ENCODE results near the gene RHBDL3. TPM values are rescaled to one million over a fixed set of nuclear protein-coding genes. Genes with fewer than 3 reads are reported as not detected.

Gene RHBDL3
- polyA plus RNA-seq, result 0.25 and 0.50 TPM in 2 replicates
- 0.69 and 0.97 TPM in 2 replicates for polyA minus RNA-seq

- Histone ChIP-seq H3K4me3 (ENCODE audit: low read length) (peak within 1 kb of the TSS; percentile 83), H3K9ac (ENCODE audit: low read length) (peak within 1 kb of the TSS; percentile 52), H3K79me2 (replicated peaks; ENCODE audit: insufficient read depth, low read length) (no peaks in the 10 kb centered on the region), H3K9me2 (ENCODE audit: insufficient read depth, low read length) (no peaks in the 10 kb centered on the region), H4K20me1 (ENCODE audit: insufficient read depth) (no peaks in the 10 kb centered on the region), H3K27ac (ENCODE audit: low read length) (no peak within 1 kb of the TSS), H3K9me3 (ENCODE audit: low read length) (no peaks in the 10 kb centered on the region), H2AFZ (ENCODE audit: low read depth, low read length) (no peak within 1 kb of the TSS), H3K36me3 (ENCODE audit: insufficient read depth, low read length) (no peaks in the 10 kb centered on the region), H3K4me2 (ENCODE audit: low read length) (peak within 1 kb of the TSS; percentile 30), H3F3A (ENCODE audit: insufficient read depth, low read length, poor library complexity, severe bottlenecking) (no peaks in the 10 kb centered on the region), H3K27me3 (ENCODE audit: insufficient read depth, low read depth, low read length) (peaks cover 30% of the 10 kb centered on the region)
- TF ChIP-seq MXI1 (conservative IDR thresholded peaks at IDR 0.05; ENCODE audit: poor library complexity, severe bottlenecking) (no peak), EZH2 (IDR thresholded peaks at IDR 0.05; ENCODE audit: borderline replicate concordance, insufficient read depth, low read length, poor library complexity, severe bottlenecking) (no peak), TAF1 (IDR thresholded peaks at IDR 0.05; ENCODE audit: low read depth) (no peak), EP300 (conservative IDR thresholded peaks at IDR 0.05; ENCODE audit: poor library complexity, severe bottlenecking) (no peak), SMC3 (conservative IDR thresholded peaks at IDR 0.05; ENCODE audit: poor library complexity) (no peak)
Measured at GRCh38 chr17:32265192-32265923, at the start of gene RHBDL3. Gene RHBDL3 (plus strand): TSS chr17:32265832. CDS start chr17:32266190, 358 bp downstream.

GRCh38 chr17:32222621-32223020 is 43.0 kb upstream of the RHBDL3 start:
- Histone ChIP-seq H3K79me2 (replicated peaks; ENCODE audit: insufficient read depth, low read length) (no peaks in the 10 kb centered on the region), H3K27me3 (ENCODE audit: insufficient read depth, low read depth, low read length) (no peaks in the 10 kb centered on the region), H3K36me3 (ENCODE audit: insufficient read depth, low read length) (no peaks in the 10 kb centered on the region), H3K9ac (ENCODE audit: low read length) (no peak overlapping the region), H3K4me2 (ENCODE audit: low read length) (no peak overlapping the region), H4K20me1 (ENCODE audit: insufficient read depth) (no peaks in the 10 kb centered on the region), H3K9me3 (ENCODE audit: low read length) (no peaks in the 10 kb centered on the region), H3K9me2 (ENCODE audit: insufficient read depth, low read length) (no peaks in the 10 kb centered on the region), H3K27ac (ENCODE audit: low read length) (no peak overlapping the region), H2AFZ (ENCODE audit: low read depth, low read length) (no peak overlapping the region), H3F3A (ENCODE audit: insufficient read depth, low read length, poor library complexity, severe bottlenecking) (no peaks in the 10 kb centered on the region), H3K4me3 (ENCODE audit: low read length) (no peak overlapping the region)
- no peak for TF ChIP-seq EP300 (conservative IDR thresholded peaks at IDR 0.05; ENCODE audit: poor library complexity, severe bottlenecking)
- TF ChIP-seq CTCF (IDR thresholded peaks at IDR 0.05; ENCODE audit: poor library complexity, severe bottlenecking), result no peak
- no peak for TF ChIP-seq POLR2AphosphoS5 (IDR thresholded peaks at IDR 0.05)

GRCh38 chr17:32223703-32224102 is 41.9 kb upstream of the RHBDL3 start:
- Histone ChIP-seq H3K9me2 (ENCODE audit: insufficient read depth, low read length) (no peaks in the 10 kb centered on the region), H3F3A (ENCODE audit: insufficient read depth, low read length, poor library complexity, severe bottlenecking) (no peaks in the 10 kb centered on the region), H3K4me3 (ENCODE audit: low read length) (no peak overlapping the region), H2AFZ (ENCODE audit: low read depth, low read length) (no peak overlapping the region), H3K36me3 (ENCODE audit: insufficient read depth, low read length) (no peaks in the 10 kb centered on the region), H3K4me2 (ENCODE audit: low read length) (no peak overlapping the region), H3K9me3 (ENCODE audit: low read length) (no peaks in the 10 kb centered on the region), H3K9ac (ENCODE audit: low read length) (no peak overlapping the region), H3K27ac (ENCODE audit: low read length) (no peak overlapping the region), H3K27me3 (ENCODE audit: insufficient read depth, low read depth, low read length) (no peaks in the 10 kb centered on the region), H4K20me1 (ENCODE audit: insufficient read depth) (no peaks in the 10 kb centered on the region), H3K79me2 (replicated peaks; ENCODE audit: insufficient read depth, low read length) (no peaks in the 10 kb centered on the region)
- TF ChIP-seq EP300 (conservative IDR thresholded peaks at IDR 0.05; ENCODE audit: poor library complexity, severe bottlenecking), result no peak
- no peak for TF ChIP-seq EZH2 (IDR thresholded peaks at IDR 0.05; ENCODE audit: borderline replicate concordance, insufficient read depth, low read length, poor library complexity, severe bottlenecking)
- no peak for TF ChIP-seq TAF1 (IDR thresholded peaks at IDR 0.05; ENCODE audit: low read depth)
- no peak for TF ChIP-seq POLR2AphosphoS5 (IDR thresholded peaks at IDR 0.05)
- no peak for TF ChIP-seq SMC3 (conservative IDR thresholded peaks at IDR 0.05; ENCODE audit: poor library complexity)
- TF ChIP-seq MXI1 (conservative IDR thresholded peaks at IDR 0.05; ENCODE audit: poor library complexity, severe bottlenecking), result no peak
- TF ChIP-seq CTCF (IDR thresholded peaks at IDR 0.05; ENCODE audit: poor library complexity, severe bottlenecking), result no peak
- TF ChIP-seq REST (IDR thresholded peaks at IDR 0.05; ENCODE audit: borderline replicate concordance), result no peak
- TF ChIP-seq RAD21 (conservative IDR thresholded peaks at IDR 0.05), result no peak
